GM12878 (cell line): ENCODE data around the gene DCDC2. TPM values are rescaled to one million over a fixed set of nuclear protein-coding genes. Genes with fewer than 3 reads are reported as not detected.

Experiments
- ATAC-seq: fragments of 200-7000 bp; cut with Tn5 transposase; 3 replicates; pipeline ENCODE4 v1.9.1; 2020; ENCODE audit warnings: mild to moderate bottlenecking, moderate library complexity
- BruUV-seq: library from RNA; stranded (reverse); fragments of 400-500 nt; replicated peaks from 2 replicates; lab custom pipeline; 2021; lab: Mats Ljungman, UMichigan
- CTCF ChIA-PET: fragments of 300-600 bp; sonication (Branson Sonifier 250); formaldehyde crosslinking; extraction: SDS; loops from one replicate; lab custom pipeline; 2021; ENCODE audit warnings: inconsistent platforms; lab: Yijun Ruan, JAX
- POLR2A ChIA-PET: fragments of 350-600 bp; formaldehyde crosslinking; extraction: SDS; loops from one replicate; lab custom pipeline; 2021; ENCODE audit warnings: inconsistent platforms; lab: Charles Lee
- RAD21 ChIA-PET: fragments of 300-600 bp; sonication (Branson Sonifier 250); formaldehyde crosslinking; loops from one replicate; lab custom pipeline; 2023; ENCODE audit warnings: antibody characterized with exemption; ENCODE audit not compliant: unreplicated experiment; lab: Charles Lee
- SMC1A ChIA-PET: fragments of 300-600 bp; sonication (Branson Sonifier 250); formaldehyde crosslinking; loops from one replicate; lab custom pipeline; 2023; ENCODE audit not compliant: unreplicated experiment, uncharacterized antibody; lab: Charles Lee
- DNase-seq: peaks from one replicate; pipeline ENCODE4 v3.0.0-alpha.2; 2011; ENCODE audit warnings: low read depth, low spot score
- FAIRE-seq: peaks from 3 replicates; lab custom pipeline; 2011; peaks lifted over from hg19 to GRCh38; lab: Jason Lieb, UNC
- H2AFZ ChIP-seq: 2 replicates; pipeline ENCODE4 v1.6.0; 2011; ENCODE audit warnings: low read depth, low read length, control low read depth; ENCODE audit not compliant: control insufficient read depth
- H3K27ac ChIP-seq: 2 replicates; pipeline ENCODE4 v1.5.1; 2011; ENCODE audit warnings: control low read depth; ENCODE audit not compliant: control insufficient read depth, insufficient read depth
- H3K27me3 ChIP-seq, 2 experiments: replicated peaks in 1 of 2; 2 replicates each; pipeline versions ENCODE4 v1.6.0 to v1.6.1; 2011; ENCODE audit warnings: low read length in 1 of 2; ENCODE audit not compliant: control insufficient read depth in 2 of 2, insufficient read depth in 2 of 2
- H3K36me3 ChIP-seq, 2 experiments: 2 replicates each; pipeline ENCODE4 v1.5.1; 2011; ENCODE audit warnings: low read length in 1 of 2; ENCODE audit not compliant: control insufficient read depth in 2 of 2, insufficient read depth in 2 of 2
- H3K4me1 ChIP-seq: 2 replicates; pipeline ENCODE4 v1.6.1; 2011; ENCODE audit warnings: mild to moderate bottlenecking, low read length, moderate library complexity, mixed read lengths; ENCODE audit not compliant: control insufficient read depth, insufficient read depth
- H3K4me2 ChIP-seq: 2 replicates; pipeline ENCODE4 v1.6.0; 2011; ENCODE audit warnings: control low read depth; ENCODE audit not compliant: control insufficient read depth, insufficient read depth
- H3K4me3 ChIP-seq: fragments of 200-600 bp; sonication (generic); 2 replicates; pipeline ENCODE4 v1.5.1; 2016
- H3K79me2 ChIP-seq: 2 replicates; pipeline ENCODE4 v1.6.0; 2011; ENCODE audit warnings: low read length; ENCODE audit not compliant: control insufficient read depth, insufficient read depth
- H3K9ac ChIP-seq: 2 replicates; pipeline ENCODE4 v1.8.0; 2011; ENCODE audit warnings: low read length, control low read depth, mixed read lengths; ENCODE audit not compliant: control insufficient read depth, insufficient read depth
- H3K9me3 ChIP-seq: replicated peaks from 3 replicates; pipeline ENCODE4 v1.5.1; 2011; ENCODE audit warnings: mild to moderate bottlenecking, low read length; ENCODE audit not compliant: control insufficient read depth, insufficient read depth
- H4K20me1 ChIP-seq: 2 replicates; pipeline ENCODE4 v1.6.0; 2011; ENCODE audit not compliant: control insufficient read depth, insufficient read depth
- ATF3 ChIP-seq: IDR thresholded peaks from 2 replicates; pipeline ENCODE4 v1.6.1; 2011; ENCODE audit warnings: low read depth, mild to moderate bottlenecking, low read length, moderate library complexity, borderline replicate concordance; ENCODE audit errors: extremely low read depth
- CBX5 ChIP-seq: sonication (generic); IDR thresholded peaks from 2 replicates; pipeline ENCODE4 v1.6.1; 2016; ENCODE audit warnings: low read depth, moderate library complexity, mild to moderate bottlenecking, inconsistent platforms
- DPF2 ChIP-seq: fragments of 450-650 bp; IDR thresholded peaks from 2 replicates; pipeline ENCODE4 v1.6.1; 2017; ENCODE audit warnings: mild to moderate bottlenecking
- EP300 ChIP-seq, 2 experiments: fragments of 150-350 bp in 1 of 2; IDR thresholded peaks; 2 replicates each; pipeline ENCODE4 v1.6.1; 2011 to 2012; ENCODE audit warnings: low read depth in 2 of 2, low read length in 2 of 2, borderline replicate concordance in 1 of 2, improper control_type of control experiment in 1 of 2, inconsistent platforms in 1 of 2; ENCODE audit not compliant: control insufficient read depth in 1 of 2
- ESRRA ChIP-seq: IDR thresholded peaks from 2 replicates; pipeline ENCODE4 v1.6.1; 2012; ENCODE audit warnings: mild to moderate bottlenecking, low read length, improper control_type of control experiment
- JUNB ChIP-seq: IDR thresholded peaks from 2 replicates; pipeline ENCODE4 v1.6.1; 2016; ENCODE audit warnings: antibody characterized with exemption, mild to moderate bottlenecking
- KDM1A ChIP-seq: fragments of 200-600 bp; sonication (generic); IDR thresholded peaks from 2 replicates; pipeline ENCODE4 v1.6.1; 2016; ENCODE audit warnings: borderline replicate concordance
- NFIC ChIP-seq: IDR thresholded peaks from 2 replicates; pipeline ENCODE4 v1.6.1; 2012; ENCODE audit warnings: low read depth, mild to moderate bottlenecking, inconsistent platforms, low read length, moderate library complexity
- NRF1 ChIP-seq: conservative IDR thresholded peaks from 2 replicates; pipeline ENCODE4 v1.6.1; 2011; ENCODE audit warnings: mild to moderate bottlenecking, low read depth, low read length, improper control_type of control experiment
- RFX5 ChIP-seq: IDR thresholded peaks from 2 replicates; pipeline ENCODE4 v1.6.1; 2011; ENCODE audit warnings: low read depth, low read length, improper control_type of control experiment
- SMAD1 ChIP-seq: fragments of 450-650 bp; IDR thresholded peaks from 2 replicates; pipeline ENCODE4 v1.6.1; 2018; ENCODE audit warnings: mild to moderate bottlenecking, low read depth; ENCODE audit not compliant: partially characterized antibody
- SMC3 ChIP-seq: IDR thresholded peaks from 2 replicates; pipeline ENCODE4 v1.6.1; 2011; ENCODE audit warnings: low read length, improper control_type of control experiment, borderline replicate concordance
- TARDBP ChIP-seq: IDR thresholded peaks from 2 replicates; pipeline ENCODE4 v1.6.1; 2016; ENCODE audit warnings: borderline replicate concordance
- TCF3 ChIP-seq: IDR thresholded peaks from 2 replicates; pipeline ENCODE4 v1.6.1; 2012; ENCODE audit warnings: low read depth, mild to moderate bottlenecking, low read length, borderline replicate concordance; ENCODE audit not compliant: insufficient read depth
- YBX1 ChIP-seq: fragments of 450-650 bp; IDR thresholded peaks from 2 replicates; pipeline ENCODE4 v1.6.1; 2016; ENCODE audit warnings: antibody characterized with exemption
- WGBS: methylation state at CpG from one replicate; pipeline ENCODE4 v1.1.6; 2016; ENCODE audit warnings: low lambda C conversion rate; ENCODE audit not compliant: insufficient replicate concordance, insufficient coverage; ENCODE audit errors: missing lambda C conversion rate; 5-methylcytosine and 5-hydroxymethylcytosine counted together
- in situ Hi-C: fragments of 300-500 bp; cut with MboI; formaldehyde crosslinking; loops from 9 replicates; pipeline ENCODE4 v1.14.3; 2018; ENCODE audit warnings: mixed read lengths
- intact Hi-C: fragments of 100-400 bp; cut with micrococcal nuclease; formaldehyde crosslinking; loops from one replicate; pipeline ENCODE4 v1.14.2; 2022; ENCODE audit not compliant: unreplicated experiment
- polyA plus RNA-seq, 11 experiments: library from polyadenylated mRNA; depleted of rRNA in 4 of 11; unstranded in 6 of 11; stranded (reverse) in 5 of 11; fragments of >200 nt; fragmentation: Nextera tagmentation in 4 of 11; fragmentation: Illumina TruSeq in 1 of 11; extraction: Ambion mirVana in 4 of 11; extraction: Trizol in 1 of 11; gene quantifications; 1 replicate in 1 of 11; 2 replicates in 10 of 11; pipeline versions ENCODE4 v1.2.1 to v1.2.3, GENCODE V29; 2011 to 2016; ENCODE audit warnings: inconsistent platforms in 2 of 11, missing spikeins in 2 of 11, low read depth in 1 of 11
- total RNA-seq, 4 experiments: library from RNA; depleted of rRNA in 3 of 4; stranded (reverse); fragments of >200 nt in 3 of 4; fragmentation: Illumina TruSeq in 1 of 4; extraction: Trizol in 1 of 4; gene quantifications; 2 replicates each; pipeline versions ENCODE4 v1.2.1 to v1.2.3, GENCODE V29; 2013 to 2021

The DCDC2 gene
- total and polyA plus RNA-seq, 10 of the 15 experiments (the other 5 are each of a cell fraction or from before 2014, with no cell fraction given) = under 0.01 to 0.03 TPM; not detected in 8

- H3K27ac ChIP-seq = no peak overlapping the region
- ATAC-seq (no peak), DNase-seq (no peak), FAIRE-seq (no peak)
- no peaks in the 10 kb centered on the region for H3K27me3 ChIP-seq
- H3K9me3 ChIP-seq = no peaks in the 10 kb centered on the region
- in situ Hi-C loops = no loop called here
- BruUV-seq = no TSS peak
- SMC1A ChIA-PET = no interaction called here
- 24% methylated on average over 2 of the region's 2 CpGs for WGBS
- no peak overlapping the region for H3K4me2 ChIP-seq
- no peak overlapping the region for H3K4me3 ChIP-seq
- TF ChIP-seq NRF1 = no peak
- no peak for TF ChIP-seq TCF3
- no peak for TF ChIP-seq SMAD1
- TF ChIP-seq YBX1 = no peak
- TF ChIP-seq DPF2 = no peak
- TF ChIP-seq EP300 (IDR thresholded peaks at IDR 0.05; ENCODE audit: borderline replicate concordance in 1 of 2, control insufficient read depth in 1 of 2, low read depth in 2 of 2, low read length in 2 of 2) = no peak
- no peak for TF ChIP-seq KDM1A
- TF ChIP-seq ESRRA = no peak
- TF ChIP-seq TARDBP = no peak
- TF ChIP-seq ATF3 = no peak
- no peak for TF ChIP-seq RFX5
- TF ChIP-seq NFIC = no peak
- TF ChIP-seq JUNB = no peak
- TF ChIP-seq CBX5 = no peak
- no peak for TF ChIP-seq SMC3
- intact Hi-C loops = no loop called here
- no peaks in the 10 kb centered on the region for H3K79me2 ChIP-seq
- no peaks in the 10 kb centered on the region for H4K20me1 ChIP-seq
- CTCF ChIA-PET = interaction anchor here (0.7 to 1.7 kb wide), 2 partner anchors 15 to 49 kb away, joined by 3 to 4 read pairs; no protein-coding TSS in a partner anchor
- H3K4me1 ChIP-seq = no peaks in the 10 kb centered on the region
- POLR2A ChIA-PET = no interaction called here
- H3K36me3 ChIP-seq = no peaks in the 10 kb centered on the region
- RAD21 ChIA-PET = no interaction called here
- H3K9ac ChIP-seq = no peak overlapping the region
- H2AFZ ChIP-seq = no peak overlapping the region
These were observed 25.5 kb downstream of the DCDC2 start for GRCh38 chr6:24332317-24332716.
